ENCODE data around the gene ACVR1.
"Not testable (repeated sequence)": the region's sequence is repeated elsewhere in the genome, so short reads cannot be mapped to it uniquely, and the experiment has no call there.

ACVR1 gene

DNA sequence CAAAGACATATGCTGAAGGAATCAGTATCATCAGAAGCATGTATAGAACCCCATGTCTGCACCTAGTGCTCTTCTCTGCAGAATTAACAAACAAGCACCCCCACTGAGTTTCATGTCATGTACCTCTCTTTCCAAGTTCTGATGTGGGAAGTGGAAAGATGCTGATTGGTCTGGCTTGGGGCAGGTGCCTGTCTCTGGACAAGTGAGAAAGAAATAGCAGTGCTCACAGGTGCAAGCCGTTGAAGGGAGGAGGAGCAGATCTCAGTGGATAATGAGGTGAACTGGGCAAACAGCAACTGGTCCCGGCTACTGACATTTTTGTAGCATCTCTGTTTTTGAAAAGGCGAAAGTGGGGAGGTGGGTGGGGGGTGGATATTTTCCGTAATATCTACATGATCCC, 17.5 kb upstream of the ACVR1 start:
- no peak for DNase-seq

GRCh38 chr2:157891643-157892041, 15.5 kb upstream of the ACVR1 start:
- DNase-seq: no peak

GRCh38 chr2:157890969-157891642, 15.0 kb upstream of the ACVR1 start:
- no peak for DNase-seq

GRCh38 chr2:157887946-157888345, 11.8 kb upstream of the ACVR1 start:
- no peak for DNase-seq

- not testable (repeated sequence) for DNase-seq
Observed at GRCh38 chr2:157884533-157884932, 8.4 kb upstream of the ACVR1 start.

- no peak for DNase-seq
Observed at GRCh38 chr2:157880927-157881326, 4.8 kb upstream of the ACVR1 start.

GRCh38 chr2:157877761-157878400, 1.8 kb upstream of the ACVR1 start:
- DNase-seq: no peak

DNA sequence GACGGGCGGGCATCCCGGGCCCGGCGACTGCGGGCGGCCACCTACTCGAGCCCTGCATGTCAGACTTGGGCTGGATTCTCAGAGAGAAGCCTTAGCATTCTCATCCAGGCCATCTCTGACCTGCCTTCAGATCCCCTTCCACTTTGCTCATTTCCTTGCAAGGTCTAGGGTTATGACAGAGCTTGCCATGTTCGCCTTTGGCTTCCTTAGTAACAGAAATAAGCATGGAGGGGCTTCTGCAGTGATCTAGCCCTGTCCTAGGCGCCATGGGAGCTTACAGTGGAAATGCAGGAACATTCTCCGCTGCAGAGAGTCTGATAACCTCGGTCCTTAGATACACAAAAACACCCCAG, 632 bp upstream of the ACVR1 start:
- DNase-seq: no peak

GRCh38 chr2:157875641-157876065, 477 bp downstream of the ACVR1 start:
- DNase-seq: no peak

DNA sequence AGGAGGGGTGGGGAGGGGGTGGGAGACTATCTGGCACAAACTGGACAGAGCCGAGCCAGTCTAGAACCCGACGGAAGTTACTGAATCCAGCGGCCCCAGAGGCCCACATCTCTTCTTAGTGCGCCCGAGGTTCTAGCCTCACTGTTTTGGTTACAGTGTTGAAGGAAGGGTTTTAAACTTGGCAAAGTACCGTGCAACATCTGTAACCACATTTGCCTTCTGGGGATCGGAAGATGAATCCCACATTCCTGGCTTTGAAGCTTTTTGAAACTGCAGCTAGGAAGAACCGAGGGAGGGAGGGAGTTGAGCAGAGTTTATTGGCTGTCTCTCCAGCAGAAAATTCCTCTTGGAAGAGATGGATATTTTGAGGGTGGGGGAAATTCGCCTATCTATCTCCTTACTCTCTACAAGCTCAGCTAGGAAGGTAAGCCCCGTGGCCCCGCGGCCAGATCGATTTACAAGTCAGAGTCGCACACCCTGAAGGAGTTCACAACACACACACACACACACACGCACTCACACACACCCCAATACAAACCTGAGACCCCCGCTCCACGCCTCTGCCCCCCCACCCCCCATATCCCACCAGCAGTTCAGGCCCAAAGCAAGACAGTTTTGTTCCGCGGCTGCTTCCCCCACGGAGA, 1.0 kb downstream of the ACVR1 start:
- DNase-seq: peak; percentile 20

DNA sequence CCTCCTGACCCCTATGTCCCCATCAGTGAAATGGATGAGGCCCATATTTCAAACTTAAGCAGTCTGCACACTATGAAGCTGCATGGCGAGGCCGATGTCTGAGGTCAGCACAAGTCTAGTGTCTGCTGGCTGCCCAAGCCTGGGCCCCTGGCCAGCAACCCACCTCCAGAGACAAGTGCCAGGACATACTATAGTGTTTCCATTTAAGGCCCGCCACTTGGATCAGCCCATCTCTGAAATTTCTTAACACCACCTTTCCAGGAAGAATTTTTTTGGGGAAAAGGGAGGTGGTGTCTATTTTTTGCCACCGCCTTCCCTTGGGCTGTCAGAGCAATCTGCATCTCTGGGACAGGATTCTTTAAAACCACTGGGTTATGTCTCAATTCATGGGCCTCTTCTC, 1.8 kb downstream of the ACVR1 start:
- no peak for DNase-seq

DNA sequence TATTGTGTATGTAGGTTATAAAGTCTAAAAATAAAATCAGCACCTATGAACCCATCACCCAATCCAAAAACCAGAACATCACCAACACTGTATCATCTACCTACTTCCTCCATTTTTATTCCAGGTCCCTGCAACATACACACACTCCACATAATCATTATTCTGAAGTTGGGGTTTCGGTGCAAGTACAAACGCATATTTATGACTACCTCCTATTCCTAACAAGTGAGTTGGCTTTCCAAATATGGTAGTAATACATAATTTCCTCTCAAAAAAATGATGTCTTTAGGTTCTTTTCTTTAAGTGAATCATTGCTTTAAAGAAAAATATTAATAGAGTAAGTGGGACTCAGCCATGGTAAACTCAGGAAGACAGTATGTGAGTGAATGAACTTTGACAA, 3.3 kb downstream of the ACVR1 start:
- DNase-seq: no peak

GRCh38 chr2:157871415-157871814, 4.7 kb downstream of the ACVR1 start:
- DNase-seq: no peak

GRCh38 chr2:157868993-157869392, 7.1 kb downstream of the ACVR1 start:
- no peak for DNase-seq

DNA sequence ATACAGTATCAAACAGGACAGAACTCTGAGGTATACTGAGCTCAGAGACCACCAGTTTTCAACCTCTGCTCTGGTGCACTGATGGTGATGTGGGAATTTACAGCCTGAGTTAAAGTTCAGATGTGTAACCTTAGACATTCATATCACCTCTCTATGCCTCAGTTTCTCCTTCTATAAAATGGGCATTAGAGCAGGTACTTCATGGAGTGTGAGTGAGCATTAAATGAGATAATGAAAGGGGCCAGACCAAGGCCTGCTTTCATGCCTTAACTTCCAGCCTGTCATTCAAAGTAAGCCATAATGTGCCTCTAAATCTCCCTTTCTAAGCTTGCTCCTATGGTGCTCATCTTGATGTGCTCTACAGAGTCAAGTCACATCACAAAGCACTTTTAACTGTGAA, 8.4 kb downstream of the ACVR1 start:
- no peak for DNase-seq

DNA sequence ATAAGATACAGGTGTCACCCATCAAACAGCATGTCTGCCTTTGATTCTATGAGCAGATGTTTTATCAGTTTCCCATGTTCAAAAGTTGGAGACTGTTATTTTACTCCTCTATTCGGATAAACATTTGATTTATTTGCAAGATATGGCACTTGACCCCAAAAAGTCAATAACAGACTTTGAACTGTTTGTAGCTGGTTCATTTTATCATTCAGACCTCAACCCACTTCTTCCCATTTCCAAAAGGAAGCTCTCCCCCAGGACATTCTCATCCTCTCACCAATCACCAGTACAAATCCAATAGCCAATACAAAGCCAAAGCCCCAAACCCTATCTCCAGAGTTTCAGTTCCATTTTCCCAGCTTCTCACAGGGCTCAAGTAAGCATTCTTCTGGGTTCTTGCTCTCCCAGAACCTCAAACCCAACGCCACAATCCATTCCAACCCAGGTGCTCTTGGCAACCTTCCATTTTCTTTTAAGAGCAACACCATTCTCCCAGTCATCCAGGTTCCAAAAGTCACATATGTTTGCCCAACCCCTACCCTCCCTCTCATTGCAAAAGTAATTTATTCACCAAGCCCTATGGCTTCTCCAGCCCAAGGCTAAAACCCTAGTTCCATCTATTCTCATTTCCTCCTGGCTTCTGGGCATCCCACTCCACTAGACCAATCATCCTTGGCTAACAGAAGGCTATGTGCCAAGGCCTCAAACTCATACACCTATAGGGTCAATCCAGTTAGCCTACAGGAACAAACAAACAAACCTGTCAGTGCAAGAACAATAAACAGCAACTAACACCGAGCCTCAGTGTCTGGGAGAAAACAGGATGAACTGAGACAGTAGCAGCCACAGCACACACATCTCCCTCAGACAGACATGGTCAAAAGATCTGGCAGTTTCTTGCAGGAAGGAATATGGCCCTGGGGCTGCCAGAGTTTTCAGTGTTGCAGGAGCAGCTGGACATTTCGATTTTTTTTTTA, 9.2 kb downstream of the ACVR1 start:
- no peak for DNase-seq

DNA sequence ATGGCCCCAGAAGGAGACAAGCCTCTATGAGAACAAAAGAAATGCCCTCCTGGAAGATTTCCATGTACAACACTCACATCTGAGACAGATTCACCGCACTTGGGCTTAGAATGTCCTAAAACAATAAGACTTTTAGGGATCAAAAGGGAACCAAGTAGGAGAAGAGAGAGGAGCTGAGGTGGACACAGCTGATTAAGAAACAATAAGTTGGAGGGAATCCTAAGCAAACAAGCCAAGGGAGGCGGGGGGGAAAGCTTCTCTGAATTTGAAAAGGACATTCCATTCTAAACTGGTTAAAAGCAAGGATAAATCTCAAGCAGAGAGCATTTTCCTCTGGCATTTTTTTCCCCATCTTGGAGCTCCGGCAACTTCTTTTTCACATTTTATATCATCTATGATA, 9.9 kb downstream of the ACVR1 start:
- no peak for DNase-seq

DNA sequence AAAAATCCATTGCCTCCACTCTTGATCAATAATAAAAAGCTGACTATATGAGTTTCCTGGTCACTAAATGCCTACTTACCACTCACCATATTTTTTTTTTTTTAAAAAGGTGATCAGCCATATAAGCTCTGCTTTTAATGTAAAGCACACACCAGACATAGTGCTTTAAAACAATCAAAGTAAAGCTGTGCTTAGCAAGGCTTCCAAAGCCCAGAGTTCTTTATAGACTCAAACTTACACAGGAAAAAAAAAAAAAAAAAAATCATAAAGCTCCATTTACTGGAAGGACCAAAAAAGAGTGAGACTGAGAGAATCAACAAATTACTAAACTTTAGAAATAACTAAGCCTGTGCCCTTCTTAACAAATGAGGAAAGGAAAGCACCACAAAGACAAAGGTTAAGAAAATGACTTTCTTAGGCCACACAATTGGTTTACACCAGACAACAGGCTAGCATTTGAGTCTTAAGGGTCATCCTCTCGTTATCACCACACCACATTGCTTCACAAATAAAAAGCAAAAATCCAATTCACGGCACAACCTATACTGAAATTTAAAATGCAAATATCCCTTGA, 11.2 kb downstream of the ACVR1 start:
- no peak for DNase-seq

DNA sequence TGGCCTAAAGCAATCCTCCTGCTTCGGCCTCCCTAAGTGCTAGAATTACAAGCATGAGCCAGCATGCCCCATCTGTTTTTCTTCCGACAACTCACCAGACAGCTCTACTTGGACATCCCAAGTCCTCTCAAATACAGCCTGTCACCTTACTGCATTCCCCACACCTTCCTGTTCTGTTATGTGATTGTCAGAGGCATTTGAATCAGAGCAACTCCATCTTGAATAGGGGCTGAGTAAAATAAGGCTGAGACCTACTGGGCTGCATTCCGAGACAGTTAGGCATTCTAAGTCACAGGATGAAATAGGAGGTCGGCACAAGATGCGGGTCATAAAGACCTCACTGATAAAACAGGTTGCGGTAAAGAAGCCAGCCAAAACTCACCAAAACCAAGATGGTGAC, 17.3 kb downstream of the ACVR1 start:
- no peak for DNase-seq

DNA sequence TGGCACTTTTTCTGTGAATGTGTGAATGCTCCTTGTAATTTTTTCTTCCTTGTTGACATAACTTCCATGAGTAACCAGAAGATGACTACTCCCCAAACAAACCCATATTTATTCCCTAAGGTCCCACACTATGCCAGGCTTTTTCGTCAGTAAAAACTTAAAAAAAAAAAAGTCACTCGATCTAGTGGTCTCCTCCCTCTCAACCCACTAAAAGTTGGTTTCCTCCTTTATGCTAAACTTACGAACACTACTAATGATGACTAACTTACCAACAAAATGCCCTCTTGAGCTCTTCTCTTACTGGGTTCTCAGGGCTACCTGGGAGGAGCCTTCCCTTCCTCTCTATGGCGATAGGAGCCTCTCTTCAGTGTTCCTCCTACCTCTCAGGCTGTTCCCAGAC, 18.2 kb downstream of the ACVR1 start:
- DNase-seq: no peak

- DNase-seq: no peak
Observed at GRCh38 chr2:157856187-157856515, 20.0 kb downstream of the ACVR1 start.

- DNase-seq: no peak
Observed at GRCh38 chr2:157853820-157854219, 22.3 kb downstream of the ACVR1 start.

DNA sequence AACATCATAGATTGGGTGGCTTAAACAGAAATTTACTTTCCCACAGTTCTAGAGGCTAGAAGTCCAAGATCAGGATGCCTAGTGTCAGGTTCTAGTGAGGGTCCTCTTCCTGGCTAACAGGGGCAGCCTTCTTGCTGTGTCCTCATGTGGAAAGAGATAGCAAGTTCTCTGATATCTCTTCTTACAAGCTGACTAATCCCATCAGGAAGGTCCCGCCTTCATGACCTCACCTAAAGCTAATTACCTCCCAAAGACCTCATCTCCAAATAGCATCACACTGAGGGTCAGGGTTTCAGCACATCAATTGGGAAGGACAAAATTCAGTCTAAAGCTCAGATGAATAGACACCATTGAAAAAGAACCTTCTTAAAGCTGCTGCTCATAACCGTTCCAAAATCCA, 22.9 kb downstream of the ACVR1 start:
- DNase-seq: no peak
